ENCODE data around the gene MYMX. TPM values are rescaled to one million over a fixed set of nuclear protein-coding genes. Genes with fewer than 3 reads are reported as not detected.

Gene MYMX
- total and polyA plus RNA-seq, 2 of the 13 experiments (the other 11 are each of a cell fraction or from before 2014, with no cell fraction given) = not detected

- TF ChIP-seq ZNF142 (CRISPR knock-in tag; IDR thresholded peaks at IDR 0.05) (peak; percentile 76), ZNF510 (CRISPR knock-in tag; IDR thresholded peaks at IDR 0.05; ENCODE audit: low read depth) (peak; percentile 96), ZNF891 (CRISPR knock-in tag; IDR thresholded peaks at IDR 0.05) (0 out of 2 replicates have a peak, but pooled peaks have one; percentile 54), PBX2 (CRISPR knock-in tag; IDR thresholded peaks at IDR 0.05) (no peak), ZNF460 (CRISPR knock-in tag; IDR thresholded peaks at IDR 0.05; ENCODE audit: borderline replicate concordance) (no peak), ZNF776 (CRISPR knock-in tag; IDR thresholded peaks at IDR 0.05) (no peak), JARID2 (CRISPR knock-in tag; IDR thresholded peaks at IDR 0.05; ENCODE audit: insufficient replicate concordance) (no peak), CSRNP2 (CRISPR knock-in tag; conservative IDR thresholded peaks at IDR 0.05; ENCODE audit: low read depth) (no peak), ZFX (CRISPR knock-in tag; IDR thresholded peaks at IDR 0.05; ENCODE audit: low read depth) (peak; percentile 63; the same call in 1 of the 2 replicates), ZNF710 (CRISPR knock-in tag; IDR thresholded peaks at IDR 0.05; ENCODE audit: borderline replicate concordance) (no peak), TSC22D2 (CRISPR knock-in tag; IDR thresholded peaks at IDR 0.05; ENCODE audit: borderline replicate concordance) (peak; percentile 57; the same call in 1 of the 2 replicates), STAT5B (CRISPR knock-in tag; IDR thresholded peaks at IDR 0.05) (no peak), NR2F1 (CRISPR knock-in tag; IDR thresholded peaks at IDR 0.05) (no peak), MBNL3 (CRISPR knock-in tag; conservative IDR thresholded peaks at IDR 0.05) (no peak), ZNF160 (CRISPR knock-in tag; IDR thresholded peaks at IDR 0.05) (peak; percentile 58), TRAFD1 (CRISPR knock-in tag; IDR thresholded peaks at IDR 0.05; ENCODE audit: borderline replicate concordance) (no peak)
Observed at GRCh38 chr6:44246663-44247337, 30.1 kb downstream of the MYMX start, which contains the start of gene HSP90AB1 (continued).
